B cell (primary cell): ENCODE data around the gene DNAJC24.

ENCODE experiments used
- CTCF ChIP-seq: fragments of 200-600 bp; IDR thresholded peaks from one replicate; pipeline ENCODE4 v1.8.0; 2022; ENCODE audit warnings: antibody characterized with exemption, mild to moderate bottlenecking
- EZH2 ChIP-seq: IDR thresholded peaks from 2 replicates; pipeline ENCODE4 v1.6.1; 2012; ENCODE audit warnings: borderline replicate concordance, low read depth, mild to moderate bottlenecking, moderate library complexity, low read length; ENCODE audit not compliant: insufficient read depth, poor library complexity, severe bottlenecking

- TF ChIP-seq CTCF = no peak
- no peak for TF ChIP-seq EZH2
Measured at GRCh38 chr11:31328697-31329096, 41.0 kb upstream of the DNAJC24 start.
